GM18499 (cell line): Measurements from ENCODE around the gene TMIGD1.

Experiments used
- ATAC-seq: cut with Tn5 transposase; IDR thresholded peaks from one replicate; pipeline ENCODE4 v1.9.1; 2021; ENCODE audit warnings: moderate number of reproducible peaks; ENCODE audit not compliant: insufficient read depth, unreplicated experiment

TMIGD1 gene

GRCh38 chr17:30296499-30297080 lies 37.3 kb downstream of the TMIGD1 start:
- no peak for ATAC-seq

DNA sequence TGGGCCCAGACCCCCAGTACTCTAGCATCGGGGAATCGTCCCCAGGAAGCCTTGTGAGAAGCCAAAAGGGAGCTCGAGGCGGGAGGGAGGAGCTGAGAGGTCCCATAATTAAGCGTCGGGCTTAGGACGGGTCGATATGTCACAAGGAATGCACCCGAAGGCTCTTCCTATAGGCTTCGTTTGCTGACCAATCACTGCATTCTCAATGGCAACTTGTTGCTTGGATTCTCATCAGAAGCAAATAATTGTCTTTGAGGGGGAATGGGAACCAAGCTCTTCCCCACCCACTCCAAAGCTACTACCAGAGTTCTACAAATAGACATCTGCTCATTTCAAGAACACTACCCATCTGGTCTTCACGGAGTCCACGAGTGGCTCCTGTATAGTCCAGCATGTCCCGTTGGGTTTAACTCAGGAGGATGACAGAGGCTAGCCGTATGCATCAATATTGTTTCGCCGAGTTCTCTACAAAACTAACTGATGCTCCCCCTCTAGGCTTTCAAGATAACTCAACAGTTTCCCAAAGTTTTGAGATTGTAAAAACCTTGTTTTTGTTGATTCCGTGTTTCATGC lies 41.5 kb downstream of the TMIGD1 start:
- ATAC-seq = no peak

DNA sequence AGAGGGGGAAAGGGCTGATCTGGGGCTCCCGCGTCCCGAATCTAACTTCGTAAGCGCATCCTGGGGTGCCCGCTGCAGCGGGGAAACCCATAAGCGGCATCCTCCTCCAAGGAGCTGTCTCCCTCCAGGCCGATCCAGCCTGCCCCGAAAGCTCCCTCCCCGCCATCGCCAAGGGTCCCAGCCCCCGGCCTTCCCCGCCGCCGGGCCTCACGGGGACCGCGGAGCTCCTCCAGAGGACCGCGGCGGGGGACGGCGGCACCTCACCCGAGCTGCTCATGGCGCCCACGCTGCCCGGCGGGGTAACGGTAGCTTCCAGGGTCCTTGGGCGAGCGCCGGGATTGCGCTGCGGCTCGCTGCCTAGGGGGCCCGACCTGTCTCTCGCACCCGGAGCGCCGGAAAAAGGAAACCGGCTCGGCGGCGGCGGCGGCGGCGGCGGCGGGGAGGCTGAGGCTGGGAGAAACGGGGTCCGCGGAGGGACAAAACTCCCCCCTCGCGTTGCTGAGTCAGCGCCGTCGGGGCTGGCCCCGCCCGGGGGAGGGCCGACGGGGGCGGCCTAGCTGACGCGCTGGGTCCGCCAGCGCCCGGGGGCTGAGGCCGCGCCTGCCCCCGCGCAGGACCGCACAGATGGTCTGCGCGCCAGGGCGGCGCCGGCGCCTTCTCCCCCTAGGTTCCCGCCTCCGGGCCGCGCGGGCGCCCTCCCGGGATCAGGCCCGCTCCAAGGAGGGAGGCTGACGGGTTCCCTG lies 42.1 kb downstream of the TMIGD1 start, which contains the start of gene BLMH:
Gene BLMH (minus strand): TSS at position 402 of the 743 bp plus-strand sequence. CDS start 125 bp downstream, at position 277.
- no peak for ATAC-seq

DNA sequence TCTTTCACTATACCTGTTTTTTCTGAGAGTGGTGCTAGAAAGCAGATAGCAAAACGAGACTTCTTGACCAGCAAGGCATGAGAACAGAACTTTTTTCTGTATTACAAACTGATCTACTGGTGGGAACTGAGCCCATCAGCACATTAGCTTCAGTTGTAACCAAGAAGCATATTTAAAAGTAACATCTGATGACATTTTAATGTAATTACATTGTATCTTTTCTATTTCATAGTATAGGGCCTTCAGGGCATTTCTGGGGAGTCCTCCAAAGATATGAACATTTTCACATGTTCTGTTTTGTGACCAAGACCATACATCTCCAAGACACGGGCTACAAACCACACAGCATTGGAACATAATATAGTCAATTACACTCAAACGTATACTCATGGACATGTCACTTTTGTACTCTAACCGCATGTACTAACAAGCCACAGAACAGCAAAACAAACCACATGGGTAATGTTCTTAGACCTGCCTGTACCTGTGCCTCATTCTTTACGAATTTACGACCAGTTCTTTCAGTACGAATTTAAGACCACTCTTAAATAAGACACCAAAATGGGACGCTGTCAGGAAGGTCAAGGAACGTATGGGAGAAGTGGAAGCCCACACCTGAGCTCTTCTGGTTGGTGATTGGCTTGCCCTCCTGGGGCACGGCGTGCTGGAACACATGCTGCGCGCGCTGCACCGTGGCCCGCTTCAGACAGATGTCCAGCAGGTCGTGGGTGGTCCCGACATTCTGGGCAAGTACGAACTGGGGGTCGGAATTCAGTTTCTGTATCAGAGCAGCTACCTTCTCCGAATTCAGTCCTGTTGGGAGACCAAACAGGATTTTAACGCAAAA lies 42.9 kb downstream of the TMIGD1 start:
- no peak for ATAC-seq

DNA sequence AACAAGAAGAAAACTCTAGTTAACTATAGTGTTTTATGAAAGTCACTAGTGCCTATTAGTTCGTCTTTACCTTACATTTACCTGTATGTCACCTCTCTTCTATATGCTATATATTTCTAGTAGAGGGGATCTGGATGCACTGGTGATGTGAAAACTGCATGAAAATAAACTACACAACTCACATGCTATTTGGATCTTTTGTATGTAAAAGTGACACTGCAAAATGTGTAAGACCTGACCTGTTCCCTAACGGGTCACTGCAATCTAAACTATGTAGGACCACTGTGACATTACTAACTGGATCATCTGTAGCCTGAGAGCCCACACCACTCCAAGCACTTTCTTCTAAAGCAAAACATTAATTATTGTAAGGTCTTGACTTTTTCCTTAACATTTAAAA lies 43.8 kb downstream of the TMIGD1 start:
- no peak for ATAC-seq

DNA sequence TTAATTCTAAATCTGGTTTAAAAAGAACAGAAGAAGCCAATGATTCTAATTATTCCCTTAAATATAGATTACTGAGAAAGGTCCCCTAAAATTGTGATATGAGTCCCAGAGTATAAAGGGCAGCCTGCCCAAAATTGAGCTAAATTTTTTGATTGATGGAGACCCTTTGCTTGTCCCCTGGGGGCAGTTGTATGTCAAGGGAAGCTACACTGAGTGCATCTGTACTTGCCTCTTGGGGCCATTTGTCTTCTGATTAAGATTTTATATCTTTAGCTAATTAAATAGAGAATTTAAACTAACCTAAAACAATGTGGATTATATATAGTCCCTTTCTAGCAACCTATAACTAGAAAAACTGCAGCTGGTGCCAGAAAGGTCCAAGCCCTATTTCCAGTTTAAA lies 54.7 kb downstream of the TMIGD1 start:
- ATAC-seq = no peak

DNA sequence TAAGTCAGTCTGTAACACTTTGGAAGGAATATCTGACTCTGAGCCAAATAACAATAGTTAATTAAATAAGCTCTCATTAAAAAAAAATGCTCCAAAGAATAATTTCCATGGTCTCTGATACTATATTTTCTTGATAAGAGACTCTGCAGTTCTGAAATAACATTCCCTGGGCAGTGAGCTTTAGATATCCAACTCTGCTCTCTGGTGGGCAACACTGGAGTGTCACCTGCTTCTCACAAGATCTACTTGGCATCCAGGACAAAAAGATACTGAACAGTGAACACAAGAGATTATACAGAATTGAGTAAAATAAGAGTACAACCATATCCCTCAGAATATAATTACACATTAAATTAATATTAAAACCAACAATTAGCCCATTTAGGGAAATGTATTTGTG lies 55.8 kb downstream of the TMIGD1 start:
- ATAC-seq = no peak

DNA sequence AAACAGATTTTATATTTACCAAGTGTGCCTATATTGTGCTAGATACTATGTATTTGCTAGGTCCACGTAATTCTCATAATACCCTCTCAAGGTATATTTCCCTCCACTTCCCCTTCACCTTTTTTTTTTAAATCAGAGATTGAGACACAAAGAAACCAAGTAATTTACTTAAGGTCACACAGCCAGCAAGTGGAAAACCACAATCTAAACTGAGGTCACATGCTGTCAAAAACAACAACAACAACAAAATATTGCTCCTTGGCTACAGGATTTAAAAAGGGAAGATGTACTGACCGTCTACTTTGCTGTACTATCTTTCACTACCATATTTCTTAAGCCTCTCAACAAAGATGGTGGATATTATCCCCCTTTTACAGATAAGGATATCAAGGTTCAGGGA lies 57.9 kb downstream of the TMIGD1 start:
- ATAC-seq = no peak

GRCh38 chr17:30274887-30275286 lies 59.0 kb downstream of the TMIGD1 start:
- ATAC-seq = no peak

DNA sequence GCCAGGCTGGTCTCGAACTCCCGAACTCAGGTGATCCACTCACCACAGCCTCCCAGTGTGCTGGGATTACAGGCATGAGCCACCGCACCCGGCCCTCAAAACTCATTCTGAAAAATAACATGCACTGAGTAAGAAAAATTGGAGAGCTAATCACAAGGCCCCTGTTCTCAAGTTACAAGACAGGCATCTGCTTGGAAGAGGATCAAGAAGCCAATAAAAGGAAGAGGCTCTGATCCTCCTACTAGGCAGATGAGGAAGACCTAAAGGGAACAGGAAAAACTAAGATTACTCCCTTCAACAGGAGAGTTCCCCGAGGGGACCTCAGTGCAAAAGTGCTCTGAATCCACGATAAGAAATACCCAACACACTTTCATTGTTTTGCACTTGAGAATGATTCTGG lies 60.5 kb downstream of the TMIGD1 start:
- no peak for ATAC-seq

- ATAC-seq = no peak
Observed at GRCh38 chr17:30271102-30271501, 62.8 kb downstream of the TMIGD1 start.

DNA sequence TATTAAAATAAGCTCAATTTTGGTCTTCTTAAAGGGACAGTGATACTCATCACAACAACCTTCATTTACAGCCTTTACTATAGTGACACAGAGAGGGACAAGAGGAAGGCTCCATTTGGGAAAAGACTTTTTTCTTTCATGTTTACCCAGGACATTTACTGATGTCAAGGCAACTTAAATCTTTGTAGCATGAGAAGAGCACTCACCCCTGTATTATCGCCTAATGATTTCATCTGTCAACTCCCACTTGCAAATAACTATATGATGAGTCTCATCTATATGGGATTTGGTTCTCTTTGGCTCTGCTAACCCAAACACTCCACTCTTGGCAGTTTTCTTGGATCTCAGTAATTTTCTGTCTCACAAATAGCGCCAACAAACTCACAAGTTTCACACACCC lies 66.2 kb downstream of the TMIGD1 start:
- no peak for ATAC-seq
